Non-pigmented ciliary epithelial cell (primary cell): ENCODE data around the gene LHFPL3.

Experiments
- DNase-seq: peaks from one replicate; pipeline ENCODE4 v3.0.0-alpha.2; 2010; ENCODE audit warnings: low read depth

LHFPL3 gene

DNA sequence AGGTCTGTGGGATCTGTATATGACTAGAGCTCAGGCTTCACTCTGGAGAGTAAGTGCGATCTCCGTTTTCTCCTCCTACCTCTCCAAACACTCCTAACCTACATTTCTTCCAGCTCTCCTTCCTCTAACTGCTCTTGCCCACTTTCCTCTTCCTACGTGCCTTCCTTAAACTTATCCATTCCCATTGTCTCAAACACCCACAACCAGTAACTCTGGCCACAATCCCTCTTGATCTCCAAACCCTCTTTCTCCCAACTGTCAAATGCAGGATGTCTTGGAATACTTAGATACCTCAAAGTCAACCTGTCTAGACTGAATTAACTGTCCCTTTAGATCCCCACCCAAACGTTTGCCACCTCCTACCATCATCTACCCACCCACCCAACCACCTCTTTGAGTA is 471.9 kb downstream of the LHFPL3 start:
- no peak for DNase-seq

- no peak for DNase-seq
These were observed 472.6 kb downstream of the LHFPL3 start for GRCh38 chr7:104801022-104801421.

- no peak for DNase-seq
These were observed 475.5 kb downstream of the LHFPL3 start for GRCh38 chr7:104803931-104804330.

- no peak for DNase-seq
These were observed 476.3 kb downstream of the LHFPL3 start for GRCh38 chr7:104804696-104805095.

- DNase-seq, result no peak
These were observed 477.3 kb downstream of the LHFPL3 start for GRCh38 chr7:104805449-104806317.

DNA sequence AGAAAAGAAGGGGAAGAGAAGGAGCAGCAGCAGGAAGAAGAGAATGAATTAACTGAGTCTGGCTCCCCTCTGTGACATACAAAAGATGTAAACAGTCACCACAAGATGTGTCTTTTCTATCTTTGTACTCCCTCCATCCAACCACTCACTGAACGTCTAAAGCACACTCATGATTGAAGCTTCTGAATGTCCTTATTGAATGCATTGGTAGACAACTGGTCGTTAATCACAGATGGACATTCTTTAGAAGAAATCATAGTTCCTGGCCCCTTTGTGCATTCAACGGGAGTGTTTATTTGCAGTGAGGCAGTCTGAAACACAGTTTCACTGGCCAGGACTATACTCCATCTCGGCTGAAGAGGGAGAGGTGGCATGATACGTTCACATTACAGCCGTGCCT is 479.3 kb downstream of the LHFPL3 start:
- no peak for DNase-seq

- no peak for DNase-seq
These were observed 481.5 kb downstream of the LHFPL3 start for GRCh38 chr7:104809906-104810305.

GRCh38 chr7:104814126-104814525 is 485.7 kb downstream of the LHFPL3 start:
- no peak for DNase-seq

- DNase-seq, result no peak
These were observed 486.4 kb downstream of the LHFPL3 start for GRCh38 chr7:104814671-104815400.

- DNase-seq, result no peak
These were observed 488.1 kb downstream of the LHFPL3 start for GRCh38 chr7:104816537-104816936.

- no peak for DNase-seq
These were observed 490.8 kb downstream of the LHFPL3 start for GRCh38 chr7:104818961-104819880.

- DNase-seq, result no peak
These were observed 492.6 kb downstream of the LHFPL3 start for GRCh38 chr7:104820836-104821535.

DNA sequence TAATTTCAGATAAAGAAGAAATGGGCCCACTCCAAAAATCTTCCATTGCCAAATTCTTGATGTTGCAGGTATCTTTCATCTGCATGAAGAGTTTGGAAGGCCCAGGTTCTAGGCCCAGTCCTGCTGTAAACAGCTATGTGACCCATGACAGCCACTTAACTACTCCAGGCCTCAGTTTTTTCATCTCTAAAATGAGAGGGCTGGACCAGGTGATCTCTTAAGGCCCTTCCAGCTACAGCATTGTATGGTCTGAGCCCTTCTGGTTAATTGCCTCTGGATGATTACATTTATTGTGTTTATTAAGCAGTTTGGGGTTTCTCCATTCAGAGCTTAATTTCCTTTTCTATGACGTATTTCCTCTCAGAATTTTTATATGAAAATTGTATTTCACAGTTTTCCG is 494.8 kb downstream of the LHFPL3 start:
- DNase-seq, result no peak

- DNase-seq, result no peak
These were observed 496.7 kb downstream of the LHFPL3 start for GRCh38 chr7:104825099-104825498.

DNA sequence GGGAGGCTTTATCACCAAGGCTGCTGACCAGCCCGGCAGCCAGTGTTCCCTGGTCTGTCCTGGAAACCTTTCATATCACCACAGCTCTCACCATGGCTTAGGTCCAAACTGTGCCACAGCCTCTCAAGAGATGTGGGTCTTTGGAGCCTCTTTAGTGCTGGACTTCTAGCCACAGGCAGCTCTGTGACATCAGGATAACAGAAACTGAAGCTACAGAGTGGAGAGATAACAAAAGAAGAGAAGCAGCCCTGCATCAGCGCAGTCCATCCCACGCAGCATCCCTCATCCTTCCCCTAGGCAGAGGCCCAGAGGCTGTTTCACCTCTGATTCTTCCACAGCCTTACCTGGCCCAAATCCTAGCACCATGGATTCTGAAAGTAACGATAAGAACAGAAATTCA is 497.7 kb downstream of the LHFPL3 start:
- DNase-seq, result no peak

GRCh38 chr7:104836976-104837375 is 508.6 kb downstream of the LHFPL3 start:
- no peak for DNase-seq

DNA sequence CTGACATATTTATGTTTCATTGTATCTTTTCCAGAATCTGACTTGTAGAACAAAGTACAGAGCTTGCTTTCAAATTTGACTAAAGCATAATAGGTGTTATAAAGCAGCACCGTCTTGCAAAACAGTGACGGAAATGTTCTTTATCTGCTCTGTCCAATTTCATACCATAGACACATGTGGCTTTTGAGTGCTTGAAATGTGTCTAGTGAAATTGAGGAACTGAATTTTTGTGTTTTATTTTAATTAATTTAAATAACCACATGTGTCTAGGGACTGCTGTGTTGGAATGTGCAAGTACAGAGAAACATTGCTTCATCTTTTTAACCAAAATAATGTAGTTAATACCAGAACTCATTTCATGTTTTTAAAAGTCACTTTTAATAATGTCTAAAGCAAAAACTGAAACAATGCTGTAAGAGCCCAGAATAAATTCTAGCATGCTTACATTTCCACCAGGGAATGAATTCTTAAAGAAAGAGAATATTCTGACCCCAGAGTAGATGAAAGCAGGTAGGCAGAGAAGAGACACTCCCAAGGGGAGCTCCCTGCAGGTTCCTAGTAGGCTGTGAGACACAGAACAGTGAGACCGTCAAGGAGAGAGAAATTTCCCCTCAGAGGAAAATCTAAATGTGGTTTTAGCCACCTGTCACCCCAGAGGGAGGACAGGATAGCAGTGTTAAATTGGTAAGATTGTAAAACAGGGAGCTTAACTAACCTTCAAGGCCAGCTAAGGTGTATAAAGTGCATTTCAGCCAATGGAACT is 510.3 kb downstream of the LHFPL3 start:
- no peak for DNase-seq

DNA sequence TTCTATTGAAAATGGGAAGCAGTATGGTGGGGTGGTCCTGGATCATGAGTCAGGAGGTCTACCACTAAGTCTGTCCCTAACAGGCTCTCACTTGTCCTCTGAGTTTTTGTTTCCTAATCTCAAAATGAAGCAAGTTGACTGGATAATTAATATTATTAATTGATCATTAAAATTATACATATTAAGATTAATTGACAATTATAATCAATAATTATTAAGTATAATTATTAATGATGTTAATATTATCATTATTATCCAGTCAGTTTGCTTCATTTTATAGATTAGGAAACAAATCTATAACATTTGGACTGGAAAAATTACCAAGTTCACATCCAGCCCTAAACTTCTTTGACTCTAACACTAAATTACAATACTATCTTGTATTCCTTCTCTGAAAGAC is 511.4 kb downstream of the LHFPL3 start:
- no peak for DNase-seq

DNA sequence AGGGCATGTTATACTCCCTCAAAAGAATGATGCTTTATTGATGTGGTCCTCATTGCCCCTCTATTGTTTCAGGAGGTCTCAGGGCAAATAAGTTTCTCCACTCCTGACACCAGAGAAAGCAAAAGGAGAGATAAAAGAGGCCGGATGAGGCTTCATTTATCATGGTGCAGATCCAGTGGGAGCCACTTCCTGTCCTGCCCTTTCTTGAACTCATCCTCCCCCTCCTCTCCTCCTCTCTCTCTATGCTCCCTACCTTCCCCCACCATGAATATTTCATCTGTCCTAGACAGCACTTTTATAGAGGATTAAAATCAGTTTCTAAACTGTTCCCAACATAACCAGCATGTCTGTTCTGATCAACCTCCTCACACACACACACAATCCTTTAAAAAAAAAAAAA is 513.4 kb downstream of the LHFPL3 start:
- no peak for DNase-seq

DNA sequence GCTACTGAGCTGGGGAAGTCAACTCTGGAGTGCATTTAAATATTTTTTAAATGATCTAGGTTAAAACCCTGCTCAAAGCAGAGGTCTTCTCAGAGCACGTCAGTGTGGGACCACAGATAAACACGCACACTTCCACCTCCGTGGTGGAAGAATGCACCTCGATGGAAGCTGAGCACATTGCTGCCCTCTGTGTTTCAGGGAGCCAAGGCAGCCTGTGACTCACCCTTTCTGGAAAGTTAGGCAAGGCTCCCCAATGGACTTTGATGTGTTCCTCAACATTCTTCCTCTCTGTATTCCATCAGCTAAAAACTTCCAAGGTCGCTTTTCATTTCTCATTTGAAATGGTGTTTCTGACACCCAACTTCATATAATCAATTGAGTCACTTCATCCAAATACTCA is 514.8 kb downstream of the LHFPL3 start:
- no peak for DNase-seq

DNA sequence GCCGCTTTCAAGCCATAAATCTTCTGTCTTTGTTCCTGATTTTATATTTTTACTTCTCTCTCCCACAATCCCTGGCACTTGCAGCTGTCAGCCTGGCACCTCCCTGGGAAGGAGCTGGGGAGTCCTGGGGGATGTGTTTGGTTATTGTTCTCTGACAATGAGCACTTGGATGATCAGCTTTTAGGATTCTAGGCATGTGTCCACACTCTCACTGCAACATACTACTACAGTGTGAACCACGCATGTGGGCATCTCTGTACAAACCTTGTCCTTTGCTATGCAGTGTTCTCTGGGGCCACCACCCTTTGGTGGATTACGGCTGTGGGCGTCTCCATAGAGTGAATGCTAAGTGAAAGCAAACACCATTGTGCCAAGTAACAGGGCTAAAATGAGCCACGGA is 517.2 kb downstream of the LHFPL3 start:
- DNase-seq, result no peak
